GM18873 (cell line): ENCODE data around the gene ADSS2.
"Not testable (repeated sequence)": the region's sequence is repeated elsewhere in the genome, so short reads cannot be mapped to it uniquely, and the experiment has no call there.

ENCODE experiments used
- ATAC-seq: cut with Tn5 transposase; IDR thresholded peaks from one replicate; pipeline ENCODE4 v1.9.1; 2021; ENCODE audit warnings: mild to moderate bottlenecking, moderate library complexity, moderate number of reproducible peaks; ENCODE audit not compliant: unreplicated experiment, low FRiP score

ADSS2 gene

DNA sequence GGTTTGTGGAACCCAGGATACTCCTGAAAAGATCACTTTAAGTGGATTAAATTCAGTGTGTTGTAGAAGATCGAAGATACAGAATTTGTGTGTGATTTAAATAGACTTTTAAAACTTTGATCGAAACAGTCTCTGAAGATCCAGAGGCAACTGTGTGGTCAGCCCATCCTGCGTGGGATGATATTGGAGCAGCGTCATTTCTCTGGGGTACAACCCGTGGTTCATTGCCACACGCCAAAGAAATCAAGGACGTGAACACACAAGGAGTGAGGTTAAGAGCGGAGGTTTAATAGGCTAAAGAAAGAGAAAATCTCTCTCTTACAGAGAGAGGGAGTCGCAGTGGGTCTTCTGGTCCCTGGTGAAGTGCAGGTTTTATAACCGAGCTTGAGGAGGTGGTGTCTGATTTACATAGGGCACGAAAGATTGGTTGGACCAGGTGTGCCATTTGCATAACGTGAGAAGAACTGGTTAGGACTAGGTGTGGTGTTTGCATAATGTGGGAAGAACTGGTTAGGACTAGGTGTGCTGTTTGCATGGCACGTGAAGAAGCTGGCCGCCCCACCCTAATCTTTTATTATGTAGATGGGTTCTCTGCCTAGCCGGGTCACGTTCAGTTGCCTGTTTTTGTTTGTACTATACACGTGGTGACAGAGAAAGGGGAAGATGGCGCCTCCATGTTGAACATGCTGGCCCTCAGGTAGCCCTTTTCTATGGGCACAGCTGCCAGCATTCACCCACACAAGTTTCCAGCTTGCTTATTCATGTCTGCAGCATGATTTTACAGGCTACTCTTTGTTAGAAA lies 82.3 kb downstream of the ADSS2 start:
- no peak for ATAC-seq

DNA sequence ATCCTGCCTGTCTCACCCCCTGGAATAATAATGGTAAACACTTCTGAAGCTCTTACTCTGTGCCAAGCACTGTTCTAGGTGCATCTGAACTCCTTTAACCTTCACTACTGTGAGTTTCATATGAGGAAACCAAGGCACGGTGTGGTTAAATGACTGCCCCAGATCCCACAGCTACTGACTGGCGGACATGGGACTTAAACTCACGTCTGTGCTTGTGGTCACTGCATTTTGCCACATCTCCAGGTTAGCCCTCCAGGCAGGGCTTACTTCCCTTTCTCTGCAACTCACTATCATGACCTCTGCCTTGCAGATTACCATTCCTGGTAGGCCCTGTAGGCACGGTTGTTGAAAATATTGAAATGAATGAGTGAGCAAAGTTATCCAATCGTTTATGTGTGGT lies 83.4 kb downstream of the ADSS2 start:
- no peak for ATAC-seq

DNA sequence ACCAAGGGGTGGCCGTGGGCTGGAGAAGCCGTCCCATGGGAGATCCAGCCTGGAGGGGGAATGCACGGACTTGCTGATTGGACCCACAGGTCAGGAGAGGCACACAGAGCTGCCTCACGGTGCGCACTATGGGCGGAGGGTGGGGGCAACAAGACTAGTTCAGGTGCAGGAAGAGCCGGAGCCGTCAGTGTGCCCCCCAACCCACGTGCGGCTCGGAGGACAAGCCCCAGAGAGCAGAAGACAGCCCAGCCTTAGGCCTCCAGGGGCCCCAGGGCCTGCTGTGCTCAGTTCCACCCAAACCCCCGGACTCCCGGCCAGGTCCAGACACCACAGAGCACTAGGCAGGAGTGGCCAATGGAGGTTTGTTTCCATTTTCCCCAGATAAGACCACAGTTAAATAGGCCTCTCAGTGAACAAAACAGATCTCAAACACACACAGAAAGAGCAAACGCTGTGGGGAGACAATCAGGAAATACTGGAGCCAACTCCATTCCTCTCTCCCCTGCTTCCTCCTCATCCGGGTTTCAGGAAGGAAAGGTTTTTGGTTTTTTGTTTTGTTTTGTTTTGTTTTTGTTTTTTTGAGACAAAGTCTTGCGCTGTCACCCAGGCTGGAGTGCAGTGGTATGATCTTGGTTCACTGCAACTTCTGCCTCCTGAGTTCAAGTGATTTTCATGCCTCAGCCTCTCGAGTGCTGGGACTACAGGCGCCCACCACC lies 84.2 kb downstream of the ADSS2 start:
- no peak for ATAC-seq

DNA sequence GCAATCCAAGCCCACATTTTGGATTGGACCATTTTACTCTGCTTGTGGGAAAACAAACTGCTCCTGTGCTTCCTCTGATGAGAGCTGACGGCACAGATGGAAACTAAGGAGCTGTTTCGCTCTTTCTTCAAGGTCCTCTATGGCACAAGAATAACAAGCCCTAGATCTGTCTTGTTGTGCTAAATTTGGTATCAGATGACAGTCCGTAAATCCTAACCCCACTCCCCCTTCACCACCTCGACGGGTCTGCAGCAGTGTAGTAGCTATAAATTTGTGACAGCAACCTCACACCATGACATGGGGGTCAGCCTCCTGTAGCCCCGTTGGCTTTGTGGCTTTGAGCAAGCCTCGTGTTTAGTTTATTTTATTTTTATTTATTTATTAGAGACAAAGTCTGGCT lies 85.9 kb downstream of the ADSS2 start:
- no peak for ATAC-seq

DNA sequence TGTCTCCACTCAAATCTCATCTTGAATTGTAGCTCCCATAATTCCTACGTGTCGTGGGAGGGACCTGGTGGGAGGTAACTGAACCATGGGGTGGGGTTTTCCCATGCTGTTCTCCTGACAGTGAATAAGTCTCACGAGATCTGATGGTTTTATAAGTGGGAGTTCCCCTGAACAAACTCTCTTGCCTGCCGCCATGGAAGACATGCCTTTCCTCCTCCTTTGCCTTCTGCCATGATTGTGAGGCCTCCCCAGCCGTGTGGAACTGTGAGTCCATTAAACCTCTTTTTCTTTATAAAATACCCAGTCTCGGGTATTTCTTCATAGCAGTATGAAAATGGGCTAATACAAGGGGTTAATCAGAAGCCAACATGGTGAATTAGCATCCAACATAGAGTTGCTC lies 86.4 kb downstream of the ADSS2 start:
- ATAC-seq: not testable (repeated sequence)

DNA sequence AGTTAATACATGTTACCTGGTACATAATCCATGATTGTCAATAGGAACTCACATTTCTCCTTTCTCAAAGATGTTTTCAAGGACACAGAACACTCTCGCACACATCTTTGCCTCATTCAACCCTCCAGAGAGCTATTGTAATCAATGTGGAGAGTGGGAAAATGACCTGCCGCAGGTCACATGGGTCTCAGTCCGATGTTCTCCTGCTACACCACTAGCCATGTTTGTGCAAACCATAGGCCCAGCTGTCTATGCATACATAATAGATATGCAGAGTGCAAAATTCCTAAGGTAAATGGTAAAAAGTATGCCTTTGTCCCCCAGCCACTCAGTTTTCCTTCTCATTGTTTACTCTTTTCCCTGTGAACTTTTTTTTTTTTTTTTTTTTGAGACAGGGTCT lies 89.2 kb downstream of the ADSS2 start:
- no peak for ATAC-seq

DNA sequence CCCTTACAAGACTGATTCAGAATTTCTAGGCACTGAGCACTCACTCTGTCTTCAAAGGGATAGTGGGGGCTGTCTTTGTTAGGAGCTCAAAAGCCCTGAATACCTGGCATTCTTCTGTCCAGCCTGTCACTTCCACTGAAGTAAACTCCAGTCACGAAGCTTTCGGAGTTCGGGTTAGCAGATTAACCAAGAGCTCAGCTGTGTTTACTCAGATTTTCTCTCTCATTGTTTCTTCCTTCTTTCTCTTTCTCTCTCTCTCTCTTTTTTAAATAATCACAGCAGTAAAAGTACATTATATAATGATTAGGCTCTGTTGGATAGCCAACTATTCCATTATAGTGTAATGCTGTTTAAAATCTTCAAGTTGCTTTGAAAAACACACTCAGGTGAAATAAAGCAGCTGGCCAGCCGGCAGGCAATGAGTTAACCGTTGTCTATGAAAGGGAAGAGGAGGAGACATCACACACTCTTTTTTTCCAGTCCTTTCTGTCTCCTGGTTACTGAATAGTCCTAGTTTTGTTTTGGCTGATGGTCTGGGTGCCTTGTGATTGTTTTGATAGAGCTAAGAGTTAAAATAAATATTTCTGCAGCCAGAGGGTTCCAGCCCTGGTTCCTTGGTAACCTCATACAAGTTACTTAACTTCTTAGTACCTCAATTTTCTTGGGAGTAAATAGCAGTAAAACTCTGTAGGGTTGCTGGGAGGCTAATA lies 89.8 kb downstream of the ADSS2 start:
- no peak for ATAC-seq
